ENCODE results near the gene IL1R2.

Gene IL1R2

GRCh38 chr2:101963198-101963597 is 28.6 kb upstream of the IL1R2 start:
- H3K27ac Mint-ChIP-seq, result no peak overlapping the region
- no peaks in the 10 kb centered on the region for H3K4me1 Mint-ChIP-seq (ENCODE audit: low read depth)
- no peak overlapping the region for H3K4me3 Mint-ChIP-seq
- no peak for DNase-seq (ENCODE audit: low spot score)
- H3K27me3 Mint-ChIP-seq (ENCODE audit: low read depth), result no peaks in the 10 kb centered on the region
- H3K36me3 Mint-ChIP-seq (ENCODE audit: low read depth), result no peaks in the 10 kb centered on the region
- no peaks in the 10 kb centered on the region for H3K9me3 Mint-ChIP-seq

DNA sequence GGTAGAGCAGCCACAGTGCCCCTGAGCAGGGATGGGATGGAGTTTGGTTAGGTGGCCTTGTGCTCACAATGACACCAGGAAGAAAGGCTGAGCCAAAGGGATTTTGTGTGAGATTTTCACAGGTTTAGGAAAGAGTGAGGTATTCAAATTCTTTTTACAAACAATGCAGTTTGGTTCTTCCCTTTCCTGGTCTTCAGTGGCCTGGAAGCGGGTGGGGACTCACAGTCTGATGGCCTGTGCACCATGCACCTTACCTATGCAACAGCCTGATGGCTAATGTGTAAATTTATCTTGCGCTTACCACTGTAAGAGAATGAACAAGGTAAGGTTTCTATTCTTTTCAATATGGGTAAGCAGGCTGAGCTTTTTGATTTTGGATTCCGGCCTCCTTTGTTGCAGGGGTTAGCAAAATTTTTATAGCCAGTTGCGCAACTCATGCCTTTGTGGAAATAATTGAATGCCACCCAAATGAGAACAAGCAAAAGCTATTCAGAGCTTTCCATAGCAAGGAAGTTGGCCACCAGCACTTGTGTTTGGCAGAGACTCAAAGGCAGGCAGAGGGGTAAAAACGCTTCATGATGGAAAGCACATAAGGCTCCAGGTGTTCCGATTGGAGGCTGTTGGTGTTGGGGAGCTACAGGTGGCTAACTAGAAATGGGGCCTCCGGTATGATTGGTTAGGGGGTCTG is 23.8 kb upstream of the IL1R2 start:
- H3K27ac Mint-ChIP-seq, result no peak overlapping the region
- H3K27me3 Mint-ChIP-seq (ENCODE audit: low read depth), result no peaks in the 10 kb centered on the region
- H3K9me3 Mint-ChIP-seq, result peaks cover 20% of the 10 kb centered on the region
- H3K4me3 Mint-ChIP-seq, result no peak overlapping the region
- H3K36me3 Mint-ChIP-seq (ENCODE audit: low read depth), result peaks cover 2% of the 10 kb centered on the region
- no peak for DNase-seq (ENCODE audit: low spot score)
- no peaks in the 10 kb centered on the region for H3K4me1 Mint-ChIP-seq (ENCODE audit: low read depth)

DNA sequence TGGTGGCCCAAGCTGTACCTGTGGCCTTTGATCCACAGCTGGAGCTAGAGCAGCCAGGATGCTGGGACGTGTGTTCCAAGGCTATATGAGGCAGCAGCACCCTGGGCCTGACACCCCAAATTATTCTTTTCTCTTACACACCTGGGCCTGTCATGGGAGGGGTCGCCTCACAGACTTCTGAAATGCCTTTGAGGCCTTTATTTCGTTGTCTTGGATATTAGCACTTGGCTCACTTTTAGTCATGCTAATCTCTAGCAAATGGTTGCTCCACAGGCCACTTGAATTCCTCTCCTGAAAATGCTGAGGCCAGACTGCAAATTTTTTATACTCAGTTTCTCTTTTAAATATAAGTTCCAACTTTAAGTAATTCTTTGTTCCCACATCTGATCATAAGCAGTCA is 22.0 kb upstream of the IL1R2 start:
- no peak overlapping the region for H3K27ac Mint-ChIP-seq
- no peaks in the 10 kb centered on the region for H3K27me3 Mint-ChIP-seq (ENCODE audit: low read depth)
- H3K4me1 Mint-ChIP-seq (ENCODE audit: low read depth), result no peaks in the 10 kb centered on the region
- H3K36me3 Mint-ChIP-seq (ENCODE audit: low read depth), result peaks cover 2% of the 10 kb centered on the region
- no peak for DNase-seq (ENCODE audit: low spot score)
- H3K9me3 Mint-ChIP-seq, result peaks cover 20% of the 10 kb centered on the region
- H3K4me3 Mint-ChIP-seq, result no peak overlapping the region

GRCh38 chr2:101970901-101971300 is 20.9 kb upstream of the IL1R2 start:
- Mint-ChIP-seq H3K9me3 (peaks cover 20% of the 10 kb centered on the region), H3K4me3 (no peak overlapping the region), H3K36me3 (ENCODE audit: low read depth) (peaks cover 2% of the 10 kb centered on the region), H3K4me1 (ENCODE audit: low read depth) (no peaks in the 10 kb centered on the region), H3K27ac (no peak overlapping the region), H3K27me3 (ENCODE audit: low read depth) (no peaks in the 10 kb centered on the region)
- no peak for DNase-seq (ENCODE audit: low spot score)

DNA sequence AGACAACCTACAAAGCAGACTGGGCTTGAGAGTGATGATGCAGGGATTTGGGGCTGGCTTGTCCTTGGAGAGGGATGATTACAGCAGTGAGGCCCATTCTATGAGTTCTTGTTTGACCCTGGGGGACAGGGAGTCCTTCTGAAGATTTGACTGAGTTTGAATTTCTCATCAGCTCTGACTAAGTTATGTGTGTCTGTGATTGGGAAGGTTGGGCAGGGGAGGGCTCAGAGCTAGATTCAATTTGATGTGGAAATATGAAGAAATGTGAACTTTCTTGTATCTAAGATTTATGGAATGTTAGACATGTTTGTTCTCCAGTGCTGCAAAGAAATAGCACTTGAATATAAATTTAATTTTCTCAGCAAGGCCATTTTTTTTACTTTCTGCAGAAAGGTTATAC is 19.9 kb upstream of the IL1R2 start:
- H3K27ac Mint-ChIP-seq, result no peak overlapping the region
- H3K27me3 Mint-ChIP-seq (ENCODE audit: low read depth), result peaks cover 2% of the 10 kb centered on the region
- H3K4me3 Mint-ChIP-seq, result no peak overlapping the region
- H3K4me1 Mint-ChIP-seq (ENCODE audit: low read depth), result no peaks in the 10 kb centered on the region
- peaks cover 20% of the 10 kb centered on the region for H3K9me3 Mint-ChIP-seq
- DNase-seq (ENCODE audit: low spot score), result no peak
- H3K36me3 Mint-ChIP-seq (ENCODE audit: low read depth), result peaks cover 2% of the 10 kb centered on the region

- no peak for DNase-seq (ENCODE audit: low spot score)
- Mint-ChIP-seq H3K27me3 (ENCODE audit: low read depth) (peaks cover 2% of the 10 kb centered on the region), H3K27ac (no peak overlapping the region), H3K4me1 (ENCODE audit: low read depth) (no peaks in the 10 kb centered on the region), H3K36me3 (ENCODE audit: low read depth) (peaks cover 2% of the 10 kb centered on the region), H3K4me3 (no peak overlapping the region), H3K9me3 (peaks cover 20% of the 10 kb centered on the region)
Measured at GRCh38 chr2:101972621-101973434, 18.9 kb upstream of the IL1R2 start.

- Mint-ChIP-seq H3K4me3 (no peak overlapping the region), H3K4me1 (ENCODE audit: low read depth) (no peaks in the 10 kb centered on the region), H3K27ac (no peak overlapping the region), H3K36me3 (ENCODE audit: low read depth) (peaks cover 2% of the 10 kb centered on the region), H3K27me3 (ENCODE audit: low read depth) (peaks cover 2% of the 10 kb centered on the region), H3K9me3 (peaks cover 20% of the 10 kb centered on the region)
- DNase-seq (ENCODE audit: low spot score), result no peak
Measured at GRCh38 chr2:101974663-101975062, 17.1 kb upstream of the IL1R2 start.

- peaks cover 13% of the 10 kb centered on the region for H3K9me3 Mint-ChIP-seq
- DNase-seq (ENCODE audit: low spot score), result no peak
- no peak overlapping the region for H3K4me3 Mint-ChIP-seq
- peaks cover 2% of the 10 kb centered on the region for H3K27me3 Mint-ChIP-seq (ENCODE audit: low read depth)
- peaks cover 2% of the 10 kb centered on the region for H3K36me3 Mint-ChIP-seq (ENCODE audit: low read depth)
- H3K4me1 Mint-ChIP-seq (ENCODE audit: low read depth), result no peaks in the 10 kb centered on the region
- H3K27ac Mint-ChIP-seq, result no peak overlapping the region
Measured at GRCh38 chr2:101975171-101975870, 16.4 kb upstream of the IL1R2 start.

- no peak for DNase-seq (ENCODE audit: low spot score)
- Mint-ChIP-seq H3K27ac (no peak overlapping the region), H3K4me3 (no peak overlapping the region), H3K27me3 (ENCODE audit: low read depth) (peaks cover 2% of the 10 kb centered on the region), H3K36me3 (ENCODE audit: low read depth) (no peaks in the 10 kb centered on the region), H3K4me1 (ENCODE audit: low read depth) (no peaks in the 10 kb centered on the region), H3K9me3 (peaks cover 6% of the 10 kb centered on the region)
Measured at GRCh38 chr2:101976891-101977290, 14.9 kb upstream of the IL1R2 start.

DNA sequence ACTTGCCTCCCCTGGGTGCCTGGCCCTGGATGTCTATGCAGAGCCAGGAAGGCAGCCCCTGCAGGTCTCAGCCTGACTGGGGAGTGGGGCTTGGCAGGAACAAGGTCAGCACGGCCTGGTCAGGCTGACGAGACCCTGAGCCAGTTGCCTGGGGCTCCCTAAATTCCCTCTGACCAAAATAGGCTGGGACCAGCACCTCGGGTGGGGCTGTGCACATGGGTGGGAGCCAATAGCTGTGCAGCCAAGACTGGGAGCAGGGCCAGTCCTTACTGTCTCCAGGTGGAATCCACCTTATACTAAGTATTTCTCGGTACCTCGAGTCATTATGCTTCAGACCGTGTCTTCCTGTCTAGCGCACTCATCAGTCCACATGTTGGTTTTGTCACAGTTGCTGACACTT is 11.4 kb upstream of the IL1R2 start:
- no peak for DNase-seq (ENCODE audit: low spot score)
- H3K36me3 Mint-ChIP-seq (ENCODE audit: low read depth), result no peaks in the 10 kb centered on the region
- no peak overlapping the region for H3K27ac Mint-ChIP-seq
- H3K9me3 Mint-ChIP-seq, result no peaks in the 10 kb centered on the region
- H3K4me3 Mint-ChIP-seq, result no peak overlapping the region
- H3K4me1 Mint-ChIP-seq (ENCODE audit: low read depth), result no peaks in the 10 kb centered on the region
- peaks cover 2% of the 10 kb centered on the region for H3K27me3 Mint-ChIP-seq (ENCODE audit: low read depth)

DNA sequence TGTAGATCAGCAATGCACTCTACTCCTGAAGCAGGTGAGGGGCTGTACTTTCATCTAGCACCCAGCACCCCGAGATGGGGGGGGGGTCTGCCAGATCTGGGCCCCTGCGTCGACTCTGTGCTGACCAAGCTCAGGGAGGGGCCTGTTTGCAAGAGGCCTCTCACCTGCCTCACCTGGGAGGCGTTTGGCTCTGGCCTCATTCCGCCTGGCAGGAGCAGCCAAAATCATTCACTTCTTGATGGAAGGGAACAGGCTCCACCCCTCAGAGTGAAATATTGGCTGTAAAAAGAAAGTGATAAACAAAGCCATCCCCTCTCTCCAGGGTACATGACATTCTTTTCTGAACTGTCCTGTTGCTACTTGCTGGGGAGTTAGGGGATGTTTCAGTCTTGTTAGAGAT is 10.7 kb upstream of the IL1R2 start:
- no peak for DNase-seq (ENCODE audit: low spot score)
- Mint-ChIP-seq H3K4me3 (no peak overlapping the region), H3K36me3 (ENCODE audit: low read depth) (no peaks in the 10 kb centered on the region), H3K27me3 (ENCODE audit: low read depth) (peaks cover 2% of the 10 kb centered on the region), H3K27ac (no peak overlapping the region), H3K9me3 (no peaks in the 10 kb centered on the region), H3K4me1 (ENCODE audit: low read depth) (no peaks in the 10 kb centered on the region)

- Mint-ChIP-seq H3K4me3 (no peak overlapping the region), H3K27me3 (ENCODE audit: low read depth) (peaks cover 2% of the 10 kb centered on the region), H3K27ac (no peak overlapping the region), H3K9me3 (no peaks in the 10 kb centered on the region), H3K36me3 (ENCODE audit: low read depth) (no peaks in the 10 kb centered on the region), H3K4me1 (ENCODE audit: low read depth) (peaks cover 2% of the 10 kb centered on the region)
- DNase-seq (ENCODE audit: low spot score), result no peak
Measured at GRCh38 chr2:101981504-101981903, 10.3 kb upstream of the IL1R2 start.

DNA sequence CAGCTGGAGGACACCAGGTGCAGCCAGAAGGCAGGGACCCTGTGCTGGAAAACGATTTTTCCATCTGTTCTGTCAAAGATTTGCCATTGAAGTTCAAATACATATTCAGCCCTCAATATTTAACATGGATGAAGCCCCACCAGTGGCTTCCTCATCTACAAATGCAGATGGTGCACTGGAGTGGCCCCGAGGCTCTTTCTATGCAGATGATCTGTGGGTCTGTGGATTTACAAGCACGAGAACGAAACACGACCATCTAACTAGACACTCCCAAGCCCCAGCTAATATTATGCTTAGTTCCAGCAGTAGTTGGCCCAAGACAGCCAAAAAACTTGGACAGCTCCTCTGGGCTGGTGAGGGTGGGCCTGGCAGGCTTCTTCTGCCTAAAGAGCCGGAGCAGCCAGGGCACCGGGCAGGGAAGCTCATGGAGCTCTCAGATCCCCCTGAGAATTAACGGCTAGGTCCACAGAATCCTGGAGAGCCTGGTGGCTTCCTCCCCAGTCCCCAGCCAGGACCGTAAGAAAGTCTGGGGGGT is 9.2 kb upstream of the IL1R2 start:
- H3K36me3 Mint-ChIP-seq (ENCODE audit: low read depth), result no peaks in the 10 kb centered on the region
- no peaks in the 10 kb centered on the region for H3K27me3 Mint-ChIP-seq (ENCODE audit: low read depth)
- H3K9me3 Mint-ChIP-seq, result no peaks in the 10 kb centered on the region
- no peak overlapping the region for H3K4me3 Mint-ChIP-seq
- no peak for DNase-seq (ENCODE audit: low spot score)
- H3K4me1 Mint-ChIP-seq (ENCODE audit: low read depth), result peaks cover 8% of the 10 kb centered on the region
- H3K27ac Mint-ChIP-seq, result no peak overlapping the region

DNA sequence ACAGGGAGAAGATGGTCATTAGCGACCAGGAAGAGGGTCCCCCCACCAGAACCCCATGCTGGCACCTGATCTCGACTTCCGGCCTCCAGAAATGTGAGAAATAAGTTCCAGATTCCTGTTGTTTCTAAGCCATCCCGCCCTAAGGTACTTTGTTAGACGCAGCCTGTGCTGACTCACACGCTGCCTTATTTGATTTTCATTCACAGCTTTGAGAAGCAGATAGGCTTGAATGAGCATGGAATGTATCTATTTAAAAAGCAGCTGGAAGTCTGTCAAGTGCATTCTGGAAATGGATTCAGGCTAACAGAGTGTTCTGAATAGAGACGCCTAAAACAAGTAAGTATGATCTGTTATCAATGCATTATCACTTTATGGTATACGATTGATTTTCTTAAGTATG is 8.3 kb upstream of the IL1R2 start:
- Mint-ChIP-seq H3K4me3 (no peak overlapping the region), H3K27ac (no peak overlapping the region), H3K9me3 (no peaks in the 10 kb centered on the region), H3K27me3 (ENCODE audit: low read depth) (peaks cover 2% of the 10 kb centered on the region), H3K4me1 (ENCODE audit: low read depth) (peaks cover 8% of the 10 kb centered on the region), H3K36me3 (ENCODE audit: low read depth) (no peaks in the 10 kb centered on the region)
- DNase-seq (ENCODE audit: low spot score), result no peak
